Upper lobe of left lung (tissue), 4 donors: ENCODE results near the gene MAP4K4.

Experiments
- CTCF ChIP-seq, 6 experiments: fragments of 450-650 bp in 4 of 6; fragments of 200-600 bp in 2 of 6; sonication (generic) in 2 of 6; IDR thresholded peaks; one replicate each; pipeline ENCODE4 v1.5.1; 2016 to 2019; ENCODE audit warnings: antibody characterized with exemption in 6 of 6
- POLR2A ChIP-seq, 4 donors: fragments of 450-650 bp; IDR thresholded peaks; one replicate each; pipeline ENCODE4 v1.5.1; 2016 to 2017; ENCODE audit warnings: antibody characterized with exemption in 4 of 4, mild to moderate bottlenecking in 2 of 4
- POLR2AphosphoS5 ChIP-seq, 2 donors: sonication (generic); formaldehyde crosslinking; IDR thresholded peaks; one replicate each; pipeline ENCODE4 v1.5.1; 2017; ENCODE audit warnings: antibody characterized with exemption in 2 of 2

- no peak for TF ChIP-seq CTCF (IDR thresholded peaks at IDR 0.05)
- TF ChIP-seq POLR2AphosphoS5 (IDR thresholded peaks at IDR 0.05), result no peak
- no peak for TF ChIP-seq POLR2A (IDR thresholded peaks at IDR 0.05)
Measured at GRCh38 chr2:101811226-101812015, 113.9 kb downstream of the MAP4K4 start.
